Stomach (tissue), 4 donors: ENCODE measurements around the gene ENPP4.

ENCODE experiments used
- CTCF ChIP-seq, 7 experiments: fragments of 450-650 bp in 4 of 7; fragments of 200-600 bp in 3 of 7; sonication (generic) in 3 of 7; IDR thresholded peaks; one replicate each; pipeline ENCODE4 v1.5.1; 2016 to 2019; ENCODE audit warnings: antibody characterized with exemption in 7 of 7, control low read depth in 2 of 7, mild to moderate bottlenecking in 1 of 7
- EP300 ChIP-seq: sonication (generic); formaldehyde crosslinking; IDR thresholded peaks from one replicate; pipeline ENCODE4 v1.6.1; 2017; ENCODE audit warnings: antibody characterized with exemption
- POLR2A ChIP-seq, 4 donors: fragments of 450-650 bp; IDR thresholded peaks; one replicate each; pipeline ENCODE4 v1.6.1; 2016; ENCODE audit warnings: antibody characterized with exemption in 4 of 4, control low read depth in 2 of 4, mild to moderate bottlenecking in 1 of 4, moderate library complexity in 1 of 4
- POLR2AphosphoS5 ChIP-seq, 3 donors: sonication (generic); formaldehyde crosslinking; IDR thresholded peaks; one replicate each; pipeline ENCODE4 v1.6.1; 2016; ENCODE audit warnings: antibody characterized with exemption in 3 of 3

GRCh38 chr6:46130666-46131065, 877 bp downstream of the ENPP4 start:
- TF ChIP-seq EP300 (no peak), CTCF (IDR thresholded peaks at IDR 0.05) (no peak), POLR2AphosphoS5 (IDR thresholded peaks at IDR 0.05) (no peak), POLR2A (IDR thresholded peaks at IDR 0.05) (no peak)
